ENCODE results near the gene ZNF771.

Gene ZNF771

GRCh38 chr16:30407102-30407803 lies at the start of gene ZNF771:
Gene ZNF771 (plus strand): TSS chr16:30407606. CDS start chr16:30408054, 448 bp downstream.
- DNase-seq, result peak; percentile 57

GRCh38 chr16:30357715-30358576 lies 49.5 kb upstream of the ZNF771 start:
- no peak for DNase-seq

DNA sequence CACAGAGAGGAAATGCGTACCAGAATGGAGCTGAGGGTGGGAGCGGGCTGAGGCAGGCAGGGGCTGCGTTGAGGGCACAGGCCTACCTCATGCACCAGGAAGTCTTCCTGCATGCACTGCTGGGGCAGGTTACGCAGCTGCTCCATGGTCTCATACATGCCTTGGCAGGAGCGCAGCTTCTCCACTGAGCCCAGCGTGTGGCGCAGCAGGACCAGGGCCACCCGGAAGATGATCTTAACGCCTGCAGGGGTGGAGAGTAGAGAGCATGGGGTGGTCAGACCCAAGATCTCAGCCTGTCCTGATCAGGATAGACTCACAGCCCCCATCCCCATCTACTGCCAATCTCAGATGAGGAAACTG lies 48.8 kb upstream of the ZNF771 start:
- no peak for DNase-seq

- no peak for DNase-seq
These were observed 48.2 kb upstream of the ZNF771 start for GRCh38 chr16:30358990-30359870.

- no peak for DNase-seq
These were observed 47.6 kb upstream of the ZNF771 start for GRCh38 chr16:30359871-30360170.

DNA sequence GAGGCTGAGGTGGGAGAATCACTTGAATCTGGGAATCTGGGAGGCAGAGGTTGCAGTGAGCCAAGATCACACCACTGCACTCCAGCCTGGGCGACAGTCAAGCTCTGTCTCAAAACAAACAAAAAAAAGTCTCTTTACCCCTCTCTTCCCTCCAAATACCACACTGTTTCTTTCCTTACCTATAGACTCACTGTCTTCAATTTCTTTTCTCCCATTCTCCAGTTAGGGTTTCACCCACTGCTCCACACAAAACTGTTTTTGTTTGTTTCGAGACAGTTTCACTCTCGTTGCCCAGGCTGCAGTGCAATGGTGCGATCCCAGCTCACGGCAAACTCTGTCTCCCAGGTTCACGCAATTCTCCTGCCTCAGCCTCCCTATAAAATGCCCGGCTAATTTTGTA lies 46.2 kb upstream of the ZNF771 start:
- DNase-seq, result no peak

- no peak for DNase-seq
These were observed 42.2 kb upstream of the ZNF771 start for GRCh38 chr16:30365200-30365599.

DNA sequence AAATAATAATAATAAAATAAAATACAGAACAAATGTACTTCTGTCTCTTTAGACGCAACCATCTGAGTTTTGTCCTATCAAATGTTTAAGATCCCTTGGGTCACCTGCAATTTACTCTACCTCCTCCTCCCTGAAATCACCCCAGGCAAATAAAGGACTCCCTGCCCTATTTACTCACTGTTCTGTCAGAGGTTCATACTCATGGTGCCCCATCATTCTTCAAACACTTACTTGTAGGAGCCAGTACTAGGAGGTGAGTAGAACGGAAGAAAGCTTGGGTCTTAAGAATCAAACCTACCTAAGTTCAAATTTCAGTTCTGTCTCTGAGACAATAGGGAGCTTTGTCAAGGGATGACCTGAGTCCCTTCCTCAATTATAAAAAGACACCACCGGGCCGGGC lies 40.9 kb upstream of the ZNF771 start:
- no peak for DNase-seq

- no peak for DNase-seq
These were observed 39.9 kb upstream of the ZNF771 start for GRCh38 chr16:30367349-30368009.

GRCh38 chr16:30368122-30368791 lies 39.1 kb upstream of the ZNF771 start:
- no peak for DNase-seq

- no peak for DNase-seq
These were observed 38.7 kb upstream of the ZNF771 start for GRCh38 chr16:30368792-30369090.

DNA sequence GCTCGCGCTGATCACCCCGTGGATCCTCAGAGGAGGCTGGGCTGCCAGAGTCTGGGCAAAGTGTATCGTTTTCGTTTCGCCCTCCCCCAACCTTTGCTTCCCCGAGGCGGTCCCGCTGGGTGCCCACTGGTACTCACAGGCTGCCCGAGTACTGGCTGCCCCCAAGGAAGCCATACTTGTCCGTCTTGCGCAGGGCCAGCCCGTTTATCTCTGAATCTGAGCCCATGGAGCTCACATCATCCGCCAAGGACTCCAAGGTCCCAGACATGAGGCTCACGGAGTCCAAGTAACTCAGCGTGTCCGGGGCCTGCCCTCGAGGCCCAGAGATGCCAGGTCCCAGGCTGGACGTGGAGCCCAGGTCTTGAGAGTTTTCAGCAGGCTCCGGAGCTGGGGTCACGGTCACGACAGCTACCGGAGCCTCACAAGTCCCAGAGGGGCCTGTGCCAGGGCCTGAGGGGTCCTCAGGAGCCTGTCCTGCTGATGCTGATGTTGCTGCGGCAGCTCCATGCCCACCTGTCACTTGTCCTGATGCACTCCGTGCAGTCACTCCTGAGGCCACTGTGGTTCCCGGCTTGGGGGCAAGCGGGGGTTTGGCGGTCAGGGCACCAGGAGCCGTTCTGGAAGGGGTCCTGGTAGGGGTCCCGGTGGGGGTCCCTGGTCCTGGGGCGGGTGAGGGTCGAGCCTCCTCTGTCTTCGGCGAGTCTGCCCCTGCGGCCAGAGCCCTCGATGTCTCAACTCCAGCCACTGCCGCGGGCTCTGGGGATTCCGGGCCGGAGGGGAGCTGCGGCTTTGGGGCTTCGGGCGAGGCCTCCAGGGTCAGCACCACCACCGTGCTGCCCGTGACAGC lies 38.1 kb upstream of the ZNF771 start:
- no peak for DNase-seq

GRCh38 chr16:30369938-30370455 lies 37.4 kb upstream of the ZNF771 start:
- DNase-seq, result no peak

- peak; percentile 91 for DNase-seq
These were observed 36.8 kb upstream of the ZNF771 start, which contains the start of gene TBC1D10B for GRCh38 chr16:30370456-30371247. Gene TBC1D10B (minus strand): TSS chr16:30370494. CDS start chr16:30370183, 311 bp downstream.

- no peak for DNase-seq
These were observed 36.1 kb upstream of the ZNF771 start for GRCh38 chr16:30371248-30371816.

- DNase-seq, result no peak
These were observed 35.2 kb upstream of the ZNF771 start for GRCh38 chr16:30372038-30372712.

- DNase-seq, result no peak
These were observed 34.7 kb upstream of the ZNF771 start for GRCh38 chr16:30372725-30373124.

- no peak for DNase-seq
These were observed 32.9 kb upstream of the ZNF771 start, which contains the start of gene MYL11 for GRCh38 chr16:30374538-30374937. Gene MYL11 (plus strand): TSS chr16:30374802. CDS start chr16:30374858, 56 bp downstream.

DNA sequence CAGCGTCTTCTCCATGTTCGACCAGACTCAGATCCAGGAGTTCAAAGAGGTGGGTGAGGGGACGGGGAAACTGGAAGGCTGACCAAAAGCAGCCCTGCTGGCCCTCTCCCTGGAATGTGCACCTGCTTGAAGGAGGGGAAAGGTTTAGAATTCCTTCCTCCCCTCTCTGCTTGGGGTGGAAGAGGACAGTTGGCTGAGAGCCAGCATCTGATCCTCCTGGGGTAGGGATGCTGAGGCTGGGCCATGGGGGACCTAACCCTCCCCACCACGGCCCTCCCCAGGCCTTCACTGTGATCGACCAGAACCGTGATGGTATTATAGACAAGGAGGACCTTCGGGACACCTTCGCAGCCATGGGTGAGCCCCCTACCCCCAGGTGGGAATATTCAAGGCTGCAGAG lies 31.5 kb upstream of the ZNF771 start:
- no peak for DNase-seq

Measured in NCI-H1048 (cell line).